GM21529 (cell line): ENCODE measurements around the gene PLEKHH1.
"Not testable (repeated sequence)": the region's sequence is repeated elsewhere in the genome, so short reads cannot be mapped to it uniquely, and the experiment has no call there.

Experiments used
- ATAC-seq: cut with Tn5 transposase; IDR thresholded peaks from one replicate; pipeline ENCODE4 v1.9.1; 2021; ENCODE audit not compliant: unreplicated experiment

Gene PLEKHH1

GRCh38 chr14:67620217-67620785, 87.2 kb downstream of the PLEKHH1 start:
- no peak for ATAC-seq

- ATAC-seq: no peak
Observed at GRCh38 chr14:67622675-67623074, 89.6 kb downstream of the PLEKHH1 start.

GRCh38 chr14:67623114-67623513, 90.0 kb downstream of the PLEKHH1 start:
- ATAC-seq: no peak

- not testable (repeated sequence) for ATAC-seq
Observed at GRCh38 chr14:67626131-67626530, 93.0 kb downstream of the PLEKHH1 start.

GRCh38 chr14:67627519-67627918, 94.4 kb downstream of the PLEKHH1 start:
- no peak for ATAC-seq

GRCh38 chr14:67630186-67630585, 97.1 kb downstream of the PLEKHH1 start:
- no peak for ATAC-seq

- ATAC-seq: no peak
Observed at GRCh38 chr14:67630938-67631337, 97.8 kb downstream of the PLEKHH1 start.

- no peak for ATAC-seq
Observed at GRCh38 chr14:67633451-67634147, 100.5 kb downstream of the PLEKHH1 start.

- ATAC-seq: no peak
Observed at GRCh38 chr14:67636361-67636919, 103.3 kb downstream of the PLEKHH1 start.

- ATAC-seq: no peak
Observed at GRCh38 chr14:67638642-67639041, 105.6 kb downstream of the PLEKHH1 start.
